Activated B cell treated with CpG ODN at 0.5 μM for 24 hours (primary cell): ENCODE data around the gene RASAL1. TPM values are rescaled to one million over a fixed set of nuclear protein-coding genes. Genes with fewer than 3 reads are reported as not detected.

ENCODE experiments used
- ATAC-seq: fragments of 200-7000 bp; cut with Tn5 transposase; one replicate; pipeline ENCODE4 v1.10.0; 2021; ENCODE audit warnings: low read depth, mild to moderate bottlenecking, moderate library complexity
- CTCF ChIA-PET: fragments of 350-600 bp; sonication (Branson Sonifier 250); formaldehyde crosslinking; loops from one replicate; lab custom pipeline; 2021; ENCODE audit warnings: antibody characterized with exemption; lab: Charles Lee
- POLR2A ChIA-PET: fragments of 350-600 bp; sonication (Branson Sonifier 250); formaldehyde crosslinking; loops from one replicate; lab custom pipeline; 2021; ENCODE audit warnings: antibody characterized with exemption; lab: Charles Lee
- DNase-seq: peaks from one replicate; pipeline ENCODE4 v3.0.0; 2022
- H3K27ac Mint-ChIP-seq: one replicate; pipeline ENCODE4 v1.8.0; 2020; ENCODE audit warnings: mixed read lengths
- H3K27me3 Mint-ChIP-seq: one replicate; pipeline ENCODE4 v1.8.0; 2021; ENCODE audit warnings: mixed read lengths
- H3K36me3 Mint-ChIP-seq: one replicate; pipeline ENCODE4 v1.8.0; 2021; ENCODE audit warnings: low read depth, mixed read lengths
- H3K4me1 Mint-ChIP-seq: one replicate; pipeline ENCODE4 v1.8.0; 2021; ENCODE audit warnings: mixed read lengths
- H3K4me3 Mint-ChIP-seq: one replicate; pipeline ENCODE4 v1.8.0; 2020; ENCODE audit warnings: mild to moderate bottlenecking, mixed read lengths
- H3K9me3 Mint-ChIP-seq: one replicate; pipeline ENCODE4 v1.8.0; 2020; ENCODE audit warnings: mixed read lengths
- CTCF ChIP-seq: fragments of 200-600 bp; IDR thresholded peaks from one replicate; pipeline ENCODE4 v1.8.0; 2022; ENCODE audit warnings: antibody characterized with exemption, mild to moderate bottlenecking
- intact Hi-C: fragments of 100-400 bp; cut with micrococcal nuclease; formaldehyde crosslinking; loops from one replicate; pipeline ENCODE4 v1.15.1; 2024
- total RNA-seq: library from RNA; stranded (reverse); gene quantifications from 2 replicates; pipeline ENCODE4 v1.2.3, GENCODE V29; 2022

Gene RASAL1
- total RNA-seq, 1 donor from 2014 or later = 7.1 TPM

- no peak for DNase-seq
- H3K27me3 Mint-ChIP-seq = no peaks in the 10 kb centered on the region
- H3K4me1 Mint-ChIP-seq = peaks cover 26% of the 10 kb centered on the region
- H3K9me3 Mint-ChIP-seq = no peaks in the 10 kb centered on the region
- CTCF ChIA-PET = interaction anchor here (0.8 to 1.1 kb wide), 2 partner anchors 24 to 45 kb away, joined by 3 to 5 read pairs; no protein-coding TSS in a partner anchor
- H3K27ac Mint-ChIP-seq = no peak overlapping the region
- TF ChIP-seq CTCF = no peak
- ATAC-seq = no peak
- no peaks in the 10 kb centered on the region for H3K36me3 Mint-ChIP-seq
- POLR2A ChIA-PET = interaction anchor here (0.7 to 2.3 kb wide), 5 partner anchors 24 to 80 kb away, joined by 3 to 11 read pairs (median 3); no protein-coding TSS in a partner anchor
- no peak overlapping the region for H3K4me3 Mint-ChIP-seq
- intact Hi-C loops = no loop called here
These were observed 6.5 kb downstream of the RASAL1 start for GRCh38 chr12:113128802-113129663.

GRCh38 chr12:113127791-113128199 lies 7.8 kb downstream of the RASAL1 start:
- H3K9me3 Mint-ChIP-seq = peaks cover 3% of the 10 kb centered on the region
- no peak overlapping the region for H3K4me3 Mint-ChIP-seq
- H3K27me3 Mint-ChIP-seq = no peaks in the 10 kb centered on the region
- TF ChIP-seq CTCF = no peak
- intact Hi-C loops = no loop called here
- ATAC-seq (no peak), DNase-seq (no peak)
- no peak overlapping the region for H3K27ac Mint-ChIP-seq
- POLR2A ChIA-PET = no interaction called here
- no peaks in the 10 kb centered on the region for H3K36me3 Mint-ChIP-seq
- CTCF ChIA-PET = interaction anchor here (0.7 kb wide), 1 partner anchor 25 kb away, joined by 3 read pairs; no protein-coding TSS in a partner anchor
- H3K4me1 Mint-ChIP-seq = peaks cover 26% of the 10 kb centered on the region

GRCh38 chr12:113120670-113121370 lies 14.7 kb downstream of the RASAL1 start:
- TF ChIP-seq CTCF = no peak
- intact Hi-C loops = no loop called here
- Mint-ChIP-seq H3K9me3 (peaks cover 3% of the 10 kb centered on the region), H3K27ac (no peak overlapping the region), H3K4me1 (no peaks in the 10 kb centered on the region), H3K27me3 (peaks cover 3% of the 10 kb centered on the region), H3K4me3 (no peak overlapping the region), H3K36me3 (no peaks in the 10 kb centered on the region)
- CTCF ChIA-PET = no interaction called here
- POLR2A ChIA-PET = interaction anchor here (0.6 to 0.9 kb wide), 2 partner anchors 31 to 67 kb away, joined by 4 to 5 read pairs; no protein-coding TSS in a partner anchor
- DNase-seq (no peak), ATAC-seq (no peak)

- no peak overlapping the region for H3K4me3 Mint-ChIP-seq
- H3K27me3 Mint-ChIP-seq = peaks cover 3% of the 10 kb centered on the region
- H3K4me1 Mint-ChIP-seq = no peaks in the 10 kb centered on the region
- ChIA-PET POLR2A (interaction anchor here (0.6 kb wide), 1 partner anchor 66 kb away, joined by 4 read pairs; no protein-coding TSS in a partner anchor), CTCF (interaction anchor here (0.7 kb wide), 1 partner anchor 33 kb away, joined by 3 read pairs; no protein-coding TSS in a partner anchor)
- H3K9me3 Mint-ChIP-seq = peaks cover 3% of the 10 kb centered on the region
- H3K27ac Mint-ChIP-seq = no peak overlapping the region
- intact Hi-C loops = no loop called here
- no peak for TF ChIP-seq CTCF
- DNase-seq = no peak
- H3K36me3 Mint-ChIP-seq = no peaks in the 10 kb centered on the region
- ATAC-seq = no peak
These were observed 15.4 kb downstream of the RASAL1 start for GRCh38 chr12:113119980-113120669.
